HL-60 (cell line): ENCODE results near the gene AGBL3.

Experiments
- DNase-seq, 2 experiments: peaks; one replicate each; pipeline ENCODE4 v3.0.0-alpha.2; 2010 to 2020; ENCODE audit warnings: low read depth in 1 of 2, low spot score in 1 of 2
- H3K27ac ChIP-seq: fragments of 250-450 bp; sonication (Bioruptor Pico); replicated peaks from 2 replicates; pipeline ENCODE4 v1.5.1; 2020; ENCODE audit warnings: mild to moderate bottlenecking, moderate library complexity
- H3K27me3 ChIP-seq: fragments of 250-450 bp; sonication (Bioruptor Pico); 2 replicates; pipeline ENCODE4 v1.5.1; 2021; ENCODE audit warnings: mild to moderate bottlenecking, moderate library complexity; ENCODE audit not compliant: insufficient read depth, poor library complexity, severe bottlenecking
- H3K4me3 ChIP-seq: replicated peaks from 2 replicates; pipeline ENCODE4 v1.5.1; 2011; ENCODE audit warnings: mild to moderate bottlenecking, control low read depth, low read length; ENCODE audit not compliant: insufficient read depth
- GABPA ChIP-seq: IDR thresholded peaks from 2 replicates; pipeline ENCODE4 v1.6.1; 2012; ENCODE audit warnings: low read depth
- POLR2AphosphoS5 ChIP-seq: IDR thresholded peaks from 2 replicates; pipeline ENCODE4 v1.6.1; 2012; ENCODE audit warnings: low read depth
- SPI1 ChIP-seq: IDR thresholded peaks from 2 replicates; pipeline ENCODE4 v1.6.1; 2012; ENCODE audit warnings: low read depth, mild to moderate bottlenecking, borderline replicate concordance
- TF ChIP-seq, protein P1 (sequence below): IDR thresholded peaks from one replicate; pipeline ENCODE4 v1.5.1; 2011; ENCODE audit warnings: low read length, control low read depth, inconsistent platforms; ENCODE audit not compliant: insufficient read depth
- TF ChIP-seq, protein P2 (sequence below): IDR thresholded peaks from 2 replicates; pipeline ENCODE4 v1.6.1; 2012; ENCODE audit warnings: low read depth; ENCODE audit not compliant: insufficient replicate concordance

The AGBL3 gene

GRCh38 chr7:135077642-135078041 lies 91.3 kb downstream of the AGBL3 start:
- no peak for TF ChIP-seq GABPA
- TF ChIP-seq, protein P1, sequence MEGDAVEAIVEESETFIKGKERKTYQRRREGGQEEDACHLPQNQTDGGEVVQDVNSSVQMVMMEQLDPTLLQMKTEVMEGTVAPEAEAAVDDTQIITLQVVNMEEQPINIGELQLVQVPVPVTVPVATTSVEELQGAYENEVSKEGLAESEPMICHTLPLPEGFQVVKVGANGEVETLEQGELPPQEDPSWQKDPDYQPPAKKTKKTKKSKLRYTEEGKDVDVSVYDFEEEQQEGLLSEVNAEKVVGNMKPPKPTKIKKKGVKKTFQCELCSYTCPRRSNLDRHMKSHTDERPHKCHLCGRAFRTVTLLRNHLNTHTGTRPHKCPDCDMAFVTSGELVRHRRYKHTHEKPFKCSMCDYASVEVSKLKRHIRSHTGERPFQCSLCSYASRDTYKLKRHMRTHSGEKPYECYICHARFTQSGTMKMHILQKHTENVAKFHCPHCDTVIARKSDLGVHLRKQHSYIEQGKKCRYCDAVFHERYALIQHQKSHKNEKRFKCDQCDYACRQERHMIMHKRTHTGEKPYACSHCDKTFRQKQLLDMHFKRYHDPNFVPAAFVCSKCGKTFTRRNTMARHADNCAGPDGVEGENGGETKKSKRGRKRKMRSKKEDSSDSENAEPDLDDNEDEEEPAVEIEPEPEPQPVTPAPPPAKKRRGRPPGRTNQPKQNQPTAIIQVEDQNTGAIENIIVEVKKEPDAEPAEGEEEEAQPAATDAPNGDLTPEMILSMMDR: no peak
- TF ChIP-seq, protein P2, sequence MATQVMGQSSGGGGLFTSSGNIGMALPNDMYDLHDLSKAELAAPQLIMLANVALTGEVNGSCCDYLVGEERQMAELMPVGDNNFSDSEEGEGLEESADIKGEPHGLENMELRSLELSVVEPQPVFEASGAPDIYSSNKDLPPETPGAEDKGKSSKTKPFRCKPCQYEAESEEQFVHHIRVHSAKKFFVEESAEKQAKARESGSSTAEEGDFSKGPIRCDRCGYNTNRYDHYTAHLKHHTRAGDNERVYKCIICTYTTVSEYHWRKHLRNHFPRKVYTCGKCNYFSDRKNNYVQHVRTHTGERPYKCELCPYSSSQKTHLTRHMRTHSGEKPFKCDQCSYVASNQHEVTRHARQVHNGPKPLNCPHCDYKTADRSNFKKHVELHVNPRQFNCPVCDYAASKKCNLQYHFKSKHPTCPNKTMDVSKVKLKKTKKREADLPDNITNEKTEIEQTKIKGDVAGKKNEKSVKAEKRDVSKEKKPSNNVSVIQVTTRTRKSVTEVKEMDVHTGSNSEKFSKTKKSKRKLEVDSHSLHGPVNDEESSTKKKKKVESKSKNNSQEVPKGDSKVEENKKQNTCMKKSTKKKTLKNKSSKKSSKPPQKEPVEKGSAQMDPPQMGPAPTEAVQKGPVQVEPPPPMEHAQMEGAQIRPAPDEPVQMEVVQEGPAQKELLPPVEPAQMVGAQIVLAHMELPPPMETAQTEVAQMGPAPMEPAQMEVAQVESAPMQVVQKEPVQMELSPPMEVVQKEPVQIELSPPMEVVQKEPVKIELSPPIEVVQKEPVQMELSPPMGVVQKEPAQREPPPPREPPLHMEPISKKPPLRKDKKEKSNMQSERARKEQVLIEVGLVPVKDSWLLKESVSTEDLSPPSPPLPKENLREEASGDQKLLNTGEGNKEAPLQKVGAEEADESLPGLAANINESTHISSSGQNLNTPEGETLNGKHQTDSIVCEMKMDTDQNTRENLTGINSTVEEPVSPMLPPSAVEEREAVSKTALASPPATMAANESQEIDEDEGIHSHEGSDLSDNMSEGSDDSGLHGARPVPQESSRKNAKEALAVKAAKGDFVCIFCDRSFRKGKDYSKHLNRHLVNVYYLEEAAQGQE: no peak
- no peak for TF ChIP-seq POLR2AphosphoS5
- TF ChIP-seq SPI1: no peak
- no peak overlapping the region for H3K27ac ChIP-seq
- no peak overlapping the region for H3K4me3 ChIP-seq
- H3K27me3 ChIP-seq: no peaks in the 10 kb centered on the region
- no peak for DNase-seq

GRCh38 chr7:135078051-135078450 lies 91.7 kb downstream of the AGBL3 start:
- Histone ChIP-seq H3K27ac (no peak overlapping the region), H3K4me3 (no peak overlapping the region)
- TF ChIP-seq, protein P2: no peak
- TF ChIP-seq, protein P1: no peak
- no peak for TF ChIP-seq SPI1
- no peak for TF ChIP-seq GABPA
- TF ChIP-seq POLR2AphosphoS5: no peak

GRCh38 chr7:135079068-135079467 lies 92.8 kb downstream of the AGBL3 start:
- DNase-seq: no peak
- no peak overlapping the region for H3K27ac ChIP-seq
- no peaks in the 10 kb centered on the region for H3K27me3 ChIP-seq
- TF ChIP-seq, protein P1: no peak
- TF ChIP-seq POLR2AphosphoS5 (no peak), SPI1 (no peak), GABPA (no peak)
- TF ChIP-seq, protein P2: no peak
- no peak overlapping the region for H3K4me3 ChIP-seq

More at GRCh38 chr7:135078051-135078450, 91.7 kb downstream of the AGBL3 start:
- no peak for DNase-seq
- H3K27me3 ChIP-seq: no peaks in the 10 kb centered on the region
